Activated CD4-positive, alpha-beta T cell treated with anti-CD3 and anti-CD28 coated beads, Interleukin-2, amount 50 U/mL, for 16 hours (primary cell): ENCODE results near the gene SULF2.

ENCODE experiments used
- DNase-seq: peaks from one replicate; pipeline ENCODE4 v3.0.0-alpha.2; 2020

The SULF2 gene

DNA sequence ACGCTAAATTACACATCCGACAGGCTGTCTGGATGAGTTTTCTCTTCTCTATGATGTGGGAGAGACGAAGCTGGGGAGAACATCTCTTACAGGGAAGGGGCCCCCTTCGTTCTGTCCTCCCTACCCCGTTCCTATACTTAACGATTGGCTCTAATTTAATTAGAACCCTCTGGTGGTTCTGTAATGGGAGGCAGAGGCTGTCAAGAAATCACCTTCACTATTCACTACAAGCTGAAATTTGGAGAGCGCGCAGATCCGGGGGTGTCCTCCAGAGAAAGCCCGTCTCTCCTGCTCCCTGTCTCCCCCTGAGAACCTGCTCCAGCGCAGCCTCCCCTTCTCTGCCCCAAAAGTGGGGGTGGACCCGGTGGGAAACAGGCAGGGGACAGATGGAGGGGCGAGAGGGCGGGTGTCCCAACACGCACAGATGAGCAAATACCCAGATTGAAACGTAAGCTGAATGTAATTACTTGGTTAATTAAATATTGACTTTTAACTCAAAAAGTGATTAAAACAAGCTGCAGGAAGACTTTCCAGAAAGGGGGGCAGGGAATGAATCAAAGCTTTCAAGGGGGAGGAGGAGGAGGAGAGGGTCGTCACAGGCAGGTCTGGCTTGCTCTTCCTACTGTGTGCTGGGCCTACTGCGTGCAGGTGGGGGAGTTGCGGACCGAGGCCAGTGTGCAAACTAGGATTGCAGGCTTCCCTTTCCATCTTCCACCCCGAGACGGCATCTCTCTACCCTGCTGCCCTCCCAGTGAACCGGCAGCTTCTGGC lies 1.3 kb downstream of the SULF2 start:
- DNase-seq, result no peak

DNA sequence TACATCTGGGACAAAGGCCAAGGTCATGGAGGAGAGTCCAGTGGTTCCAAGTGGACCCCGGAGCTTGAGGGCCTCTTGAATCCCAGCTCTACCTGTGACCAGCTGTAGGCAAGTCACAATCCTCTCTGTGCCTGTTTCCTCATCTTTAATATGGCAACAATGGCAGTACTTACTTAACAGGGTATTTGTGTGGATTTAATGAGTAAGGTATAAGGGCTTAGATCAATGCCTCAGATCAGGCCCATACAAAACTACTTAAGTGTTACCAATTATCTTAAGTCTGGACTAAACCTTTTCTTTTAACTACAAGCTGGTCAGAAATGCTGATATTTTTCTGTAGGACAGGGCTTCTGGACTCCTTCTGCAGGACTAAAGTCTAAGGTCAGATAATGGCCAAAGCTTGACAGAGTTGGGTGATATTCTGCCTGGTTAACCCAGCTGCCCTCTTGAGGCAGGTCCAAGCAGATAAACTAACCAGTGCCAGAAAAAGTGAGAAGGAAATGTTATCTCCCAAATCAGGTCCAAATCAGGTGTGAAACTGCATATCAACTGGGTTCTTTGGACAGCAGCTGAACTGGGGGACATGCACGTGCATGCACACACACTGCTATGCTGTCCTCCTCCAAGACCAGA lies 2.2 kb downstream of the SULF2 start:
- no peak for DNase-seq

DNA sequence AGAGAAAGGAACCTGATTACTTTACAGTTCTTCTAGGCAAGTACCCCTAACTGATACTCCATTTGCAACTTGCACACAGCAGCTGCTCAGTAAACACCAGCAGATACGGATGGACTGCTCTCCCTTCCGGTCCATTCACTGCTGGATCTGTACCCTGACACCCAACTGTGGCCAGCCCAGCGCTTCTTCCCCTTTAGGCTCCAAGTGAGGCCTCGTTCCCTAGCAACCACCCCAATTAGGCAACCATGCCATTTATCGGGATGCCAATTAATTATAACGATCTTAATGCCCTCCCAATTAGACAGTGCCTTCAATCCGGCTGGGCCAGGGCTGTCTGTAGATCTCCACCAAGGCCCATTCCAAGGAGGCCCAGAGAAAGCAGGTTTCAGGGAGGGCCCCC lies 3.2 kb downstream of the SULF2 start:
- no peak for DNase-seq

- no peak for DNase-seq
These were observed 3.6 kb downstream of the SULF2 start for GRCh38 chr20:47781632-47782031.

DNA sequence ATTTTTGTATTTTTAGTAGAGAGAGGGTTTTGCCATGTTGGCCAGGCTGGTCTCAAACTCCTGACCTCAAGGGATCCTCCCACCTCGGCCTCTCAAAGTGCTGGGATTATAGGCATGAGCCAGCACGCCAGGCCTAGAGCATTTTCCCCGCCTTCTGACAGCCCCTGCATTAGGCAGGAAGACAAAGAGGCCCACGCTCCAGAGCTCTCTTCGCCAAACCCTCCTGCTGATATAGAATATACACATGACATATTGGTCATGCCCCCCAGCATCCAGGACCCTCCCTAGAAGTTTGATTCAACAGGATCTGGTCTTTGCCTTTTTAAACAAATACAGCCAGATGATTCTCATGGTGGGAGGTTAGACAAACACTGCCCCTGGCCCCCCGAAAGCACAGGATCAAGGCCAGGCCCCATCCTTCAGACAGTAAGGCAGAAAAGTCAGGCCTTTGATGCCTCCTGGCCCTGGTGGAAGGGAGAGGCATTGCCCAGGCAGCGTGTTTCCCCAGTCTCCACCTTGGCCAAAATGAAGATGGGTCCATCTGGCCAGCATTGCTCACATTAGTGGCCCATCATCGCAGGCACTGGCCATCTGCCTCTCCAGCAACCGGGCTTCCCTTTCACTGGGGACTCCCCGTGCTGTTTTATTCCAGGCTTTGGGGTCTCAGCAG lies 4.4 kb downstream of the SULF2 start:
- DNase-seq, result no peak

DNA sequence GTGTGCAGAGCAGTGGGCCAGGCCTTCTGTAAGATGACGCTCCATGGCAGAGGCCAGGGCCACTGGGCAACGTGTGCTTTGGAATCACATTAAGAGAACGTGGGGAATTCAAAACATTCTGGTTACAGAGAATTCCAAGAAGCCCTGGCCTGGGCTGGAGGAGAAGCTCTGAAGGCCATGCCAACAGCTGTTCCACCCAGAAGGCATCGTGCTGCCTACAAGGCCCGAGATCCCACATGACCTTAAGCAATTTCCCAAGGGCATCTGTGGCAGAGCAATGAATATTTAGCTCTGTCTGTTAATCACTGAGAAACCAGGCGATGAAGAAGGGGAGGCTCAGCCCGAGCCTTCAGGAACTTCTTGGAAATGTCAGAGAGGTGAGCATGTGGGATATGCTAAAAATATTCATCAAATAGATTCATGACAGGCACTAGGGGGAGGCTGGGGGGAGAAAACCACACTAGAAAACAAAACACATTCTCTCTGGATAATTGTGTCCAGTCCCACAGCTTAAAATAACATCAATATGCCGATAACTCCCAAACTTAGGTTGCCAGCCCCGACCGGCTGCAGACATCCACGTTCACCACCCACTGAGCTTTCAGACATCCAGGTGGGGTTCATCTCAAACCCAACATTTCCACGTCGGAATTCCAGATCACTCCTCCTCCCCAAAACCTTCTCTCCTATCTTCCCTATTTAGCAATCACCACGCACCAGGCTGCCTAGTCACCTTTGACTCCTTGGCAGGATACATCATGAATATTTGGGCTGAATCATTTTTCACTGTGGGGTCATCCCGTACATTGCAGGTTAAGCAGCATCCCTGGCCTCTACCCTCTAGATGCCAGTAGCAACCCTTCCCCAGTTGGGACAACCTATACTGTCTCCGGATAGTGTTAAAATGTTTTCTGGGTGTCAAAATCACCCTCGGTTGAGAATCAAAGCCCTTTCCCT lies 6.6 kb downstream of the SULF2 start:
- DNase-seq, result no peak

DNA sequence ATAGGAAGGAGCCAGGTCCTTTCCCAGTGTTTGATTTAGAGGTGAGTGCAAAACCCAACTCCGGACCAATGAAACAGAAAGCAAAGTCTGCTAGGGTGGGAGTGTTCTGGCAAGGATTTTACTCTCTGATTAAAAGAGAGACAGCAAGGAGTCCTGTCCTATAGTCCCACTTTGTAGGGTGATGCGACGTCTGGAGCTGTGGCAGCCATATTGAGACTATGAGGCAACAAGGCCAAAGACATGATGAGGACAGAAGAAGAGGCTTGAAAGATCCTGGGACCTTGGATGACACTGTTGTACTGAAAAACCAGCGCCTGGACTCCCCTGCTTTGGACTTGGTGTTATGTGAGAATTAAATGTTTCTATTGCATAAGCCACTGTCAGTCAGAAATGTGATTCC lies 8.1 kb downstream of the SULF2 start:
- DNase-seq, result no peak

GRCh38 chr20:47776639-47777038 lies 8.6 kb downstream of the SULF2 start:
- no peak for DNase-seq

- no peak for DNase-seq
These were observed 9.4 kb downstream of the SULF2 start for GRCh38 chr20:47775841-47776240.

DNA sequence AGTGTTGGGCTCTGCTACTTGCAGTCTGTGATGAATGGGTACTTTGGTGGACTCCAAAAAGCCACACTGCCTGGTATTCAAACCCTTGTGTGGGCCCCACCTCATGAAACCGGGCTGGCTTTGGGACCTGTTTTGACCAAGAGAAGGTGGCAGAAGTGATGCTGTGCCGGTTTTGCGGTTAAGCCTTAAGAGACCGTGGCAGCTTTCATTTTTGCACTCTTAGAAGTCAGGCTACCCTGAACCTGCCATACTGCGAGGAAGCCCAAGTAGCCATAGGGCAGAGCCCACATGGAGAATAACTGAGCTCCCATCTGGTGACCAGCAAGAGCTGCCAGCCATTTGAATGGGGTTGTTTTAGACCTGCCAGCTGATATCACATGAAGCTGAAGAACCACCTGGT lies 10.2 kb downstream of the SULF2 start:
- no peak for DNase-seq

GRCh38 chr20:47774131-47774777 lies 11.0 kb downstream of the SULF2 start:
- DNase-seq, result no peak

DNA sequence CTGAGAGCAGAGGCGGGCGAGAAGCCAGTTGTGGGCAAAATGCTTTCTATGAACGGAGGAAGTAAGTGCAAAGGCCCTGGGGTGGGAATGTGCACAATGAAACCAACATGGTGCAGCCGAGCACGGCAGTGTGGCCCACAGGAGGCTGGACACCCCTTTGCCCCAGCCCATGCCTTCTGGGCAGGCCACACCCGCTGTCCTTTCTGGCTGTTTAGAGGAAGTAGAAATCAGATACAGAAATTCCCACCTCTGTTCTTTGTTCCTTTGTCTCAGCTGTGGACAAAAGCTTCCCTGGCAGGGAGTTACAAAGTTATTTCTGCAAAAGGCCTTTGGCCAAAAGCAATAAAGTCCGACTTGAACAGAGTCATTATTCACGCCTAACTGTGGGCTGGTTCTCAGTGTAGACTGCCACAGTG lies 11.9 kb downstream of the SULF2 start:
- no peak for DNase-seq

DNA sequence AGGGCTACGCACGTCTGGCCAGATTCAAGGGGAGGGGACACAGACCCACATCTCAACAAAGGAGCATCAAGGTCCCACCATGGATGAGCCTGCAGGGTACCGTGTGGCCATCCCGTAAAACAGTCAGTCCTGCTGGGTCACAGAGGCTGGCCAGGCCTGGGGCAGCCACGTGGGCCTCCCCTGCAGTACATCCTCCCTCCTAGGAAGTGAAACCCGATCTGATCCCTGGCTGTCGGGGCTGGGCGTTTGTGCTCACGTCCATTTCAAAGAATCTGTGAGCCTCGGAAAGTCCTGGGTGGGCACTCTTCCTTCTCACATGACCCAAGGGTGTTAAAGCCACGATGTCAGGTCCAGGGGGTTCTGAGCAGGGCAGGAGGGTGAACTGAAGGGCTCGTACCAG lies 14.3 kb downstream of the SULF2 start:
- no peak for DNase-seq

GRCh38 chr20:47768016-47768824 lies 17.1 kb downstream of the SULF2 start:
- DNase-seq, result no peak

- no peak for DNase-seq
These were observed 19.3 kb downstream of the SULF2 start for GRCh38 chr20:47765691-47766594.

DNA sequence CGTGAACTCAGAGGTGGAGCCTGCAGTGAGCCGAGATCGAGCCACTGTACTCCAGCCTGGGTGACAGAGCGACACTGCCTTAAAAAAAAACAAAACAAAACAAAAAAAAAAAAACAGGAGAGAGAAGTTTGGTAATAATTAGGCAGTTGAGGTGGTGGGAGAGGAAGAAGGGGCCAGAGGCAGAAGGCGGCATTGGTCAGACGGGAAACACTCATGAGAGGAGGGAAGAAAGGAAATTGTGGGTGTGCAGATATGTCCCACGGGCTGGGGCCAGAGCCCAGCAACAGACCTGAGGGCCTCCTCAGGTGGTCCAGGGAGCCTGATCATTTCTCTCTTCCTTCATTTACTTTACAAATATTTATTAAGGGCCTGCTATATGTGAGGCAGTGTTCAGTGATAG lies 20.0 kb downstream of the SULF2 start:
- no peak for DNase-seq

- DNase-seq, result no peak
These were observed 21.0 kb downstream of the SULF2 start for GRCh38 chr20:47764154-47764733.

DNA sequence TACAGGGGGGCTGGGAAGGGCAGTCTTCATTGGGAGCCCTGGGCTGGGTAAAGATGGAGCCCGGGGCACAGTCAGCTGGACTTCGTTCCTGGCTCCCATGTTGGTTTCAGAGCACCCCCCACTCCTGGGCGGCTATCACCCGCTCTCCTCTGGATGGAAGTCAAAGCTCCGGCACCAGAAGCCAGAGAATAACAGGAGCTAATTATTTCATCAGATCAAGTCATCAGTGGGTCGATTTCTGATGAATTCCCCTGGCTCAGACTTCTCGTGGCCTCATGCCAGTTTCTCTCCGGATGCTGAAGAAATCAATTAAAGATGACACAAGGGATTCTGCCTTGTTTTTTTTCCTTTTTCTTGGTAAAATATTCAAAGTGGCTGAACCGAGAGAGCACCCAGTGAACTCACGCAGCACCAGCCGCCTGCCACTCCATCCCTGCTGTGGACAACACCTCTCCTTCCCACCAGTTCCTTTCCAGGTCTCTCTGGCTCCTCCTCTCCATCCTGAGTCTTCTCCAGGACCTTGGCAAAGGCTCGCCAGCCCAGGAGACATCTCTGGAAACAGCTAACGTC lies 22.5 kb downstream of the SULF2 start:
- DNase-seq, result no peak

DNA sequence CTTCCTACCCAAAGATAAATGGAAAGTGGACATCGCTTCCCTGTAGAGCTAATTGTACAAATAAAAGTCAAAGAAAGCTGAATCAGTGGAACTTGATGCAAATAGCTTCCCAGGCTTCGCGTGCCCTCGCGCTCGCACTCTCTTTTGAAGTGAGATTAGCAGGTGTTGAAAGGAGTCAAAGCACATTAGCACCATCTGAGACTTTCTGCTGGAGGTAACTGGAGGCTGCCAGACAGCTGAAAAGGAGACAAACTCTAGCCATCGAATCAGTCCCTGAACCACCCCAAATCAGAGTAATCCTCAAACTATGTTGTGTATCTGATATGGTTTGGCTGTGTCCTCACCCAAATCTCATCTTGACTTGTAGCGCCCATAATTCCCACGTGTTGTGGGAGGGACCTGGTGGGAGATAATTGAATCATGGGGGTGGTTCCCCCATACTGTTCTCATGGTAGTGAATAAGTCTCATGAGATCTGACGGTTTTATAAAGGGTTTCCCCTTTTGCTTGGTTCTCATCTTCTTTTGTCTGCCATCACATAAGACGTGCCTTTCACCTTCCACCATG lies 23.7 kb downstream of the SULF2 start:
- no peak for DNase-seq
